Stimulated activated naive CD8-positive, alpha-beta T cell treated with anti-CD3 and anti-CD28 coated beads, Interleukin-15, Interleukin-2, amounts not matched to agents 100 U/mL and 50 U/mL, for 24 hours (primary cell): ENCODE measurements around the gene ABTB2.
"Not testable (repeated sequence)": the region's sequence is repeated elsewhere in the genome, so short reads cannot be mapped to it uniquely, and the experiment has no call there.

ENCODE experiments used
- ATAC-seq: fragments of 150-1000 bp; cut with Tn5 transposase; one replicate; pipeline ENCODE4 v1.10.0; 2021
- DNase-seq: peaks from one replicate; pipeline ENCODE4 v3.0.0; 2021

Gene ABTB2

GRCh38 chr11:34185926-34186841 lies 171.6 kb downstream of the ABTB2 start:
- ATAC-seq (no peak), DNase-seq (no peak)

DNA sequence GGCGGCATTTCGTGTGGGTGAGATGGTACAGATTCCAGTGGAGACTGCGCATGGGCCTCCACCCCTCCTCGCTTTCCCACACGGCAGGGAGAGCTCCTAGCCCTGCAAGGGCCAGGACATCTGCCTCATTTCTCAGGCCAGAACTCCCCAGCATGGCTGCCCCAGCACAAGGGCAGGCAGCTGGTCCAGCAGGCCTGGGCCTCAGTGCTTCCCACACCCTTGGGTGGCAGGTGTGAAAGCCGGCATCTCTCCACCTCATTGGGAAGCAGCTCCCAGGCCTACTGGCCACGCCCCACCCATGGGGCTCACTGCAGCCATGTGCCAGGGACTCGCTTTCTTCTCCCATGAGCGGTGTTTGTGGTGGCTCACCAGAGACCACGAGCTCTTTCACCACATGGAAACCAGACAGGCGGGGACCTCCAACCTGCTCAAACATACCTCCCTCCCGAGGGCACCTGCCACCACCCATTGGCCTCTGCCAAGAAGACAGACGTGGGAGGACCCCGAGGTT lies 173.2 kb downstream of the ABTB2 start:
- ATAC-seq, result no peak
- no peak for DNase-seq

DNA sequence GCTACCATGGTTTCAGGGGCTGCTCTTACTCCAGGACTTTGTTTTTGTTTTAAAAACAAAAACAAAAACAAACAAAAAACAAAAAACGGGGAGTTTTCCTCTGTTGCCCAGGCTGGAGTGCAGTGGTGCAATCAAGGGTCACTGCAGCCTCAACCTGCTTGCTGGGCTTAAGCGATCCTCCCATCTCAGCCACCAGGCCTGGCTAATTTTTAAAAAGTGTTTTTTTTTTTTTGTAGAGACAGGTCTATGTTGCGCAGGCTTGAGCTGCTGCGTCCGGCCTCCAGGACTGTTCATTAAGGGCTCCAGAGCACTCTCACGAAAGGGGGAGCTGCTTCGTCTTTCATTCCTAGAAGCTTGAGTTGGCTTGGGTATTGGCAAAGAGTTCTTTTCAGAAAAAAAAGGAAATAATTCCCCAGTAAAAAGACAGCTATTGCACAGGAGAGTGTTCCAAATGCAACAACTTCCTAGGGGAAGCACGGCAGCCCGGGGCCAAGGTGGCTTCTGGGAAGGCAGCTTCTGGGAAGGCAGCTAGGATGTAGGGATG lies 173.9 kb downstream of the ABTB2 start:
- DNase-seq (no peak), ATAC-seq (no peak)

- peak; percentile 62 for ATAC-seq
- no peak for DNase-seq
Observed at GRCh38 chr11:34182921-34183685, 174.7 kb downstream of the ABTB2 start.

DNA sequence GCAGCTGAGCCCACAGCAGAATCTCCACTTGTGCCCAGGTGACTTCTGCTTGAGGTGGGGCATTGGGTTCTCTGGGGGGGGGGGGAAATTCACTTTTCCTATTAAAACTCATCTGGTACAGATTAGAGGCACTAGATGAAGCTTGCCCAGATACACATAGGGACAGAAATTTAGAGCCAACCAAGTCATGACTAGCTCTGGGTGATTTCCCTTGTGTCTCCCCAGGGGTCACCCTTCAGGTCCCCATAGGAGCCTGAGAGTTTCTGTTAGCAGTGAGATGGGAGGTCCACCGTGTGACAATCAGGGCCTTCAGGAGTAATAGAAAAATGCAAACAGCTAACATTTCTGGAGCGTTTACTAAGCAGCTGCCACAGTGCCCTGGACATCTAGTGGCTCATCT lies 175.4 kb downstream of the ABTB2 start:
- ATAC-seq (no peak), DNase-seq (no peak)

GRCh38 chr11:34181856-34182405 lies 175.9 kb downstream of the ABTB2 start:
- DNase-seq (no peak), ATAC-seq (no peak)

DNA sequence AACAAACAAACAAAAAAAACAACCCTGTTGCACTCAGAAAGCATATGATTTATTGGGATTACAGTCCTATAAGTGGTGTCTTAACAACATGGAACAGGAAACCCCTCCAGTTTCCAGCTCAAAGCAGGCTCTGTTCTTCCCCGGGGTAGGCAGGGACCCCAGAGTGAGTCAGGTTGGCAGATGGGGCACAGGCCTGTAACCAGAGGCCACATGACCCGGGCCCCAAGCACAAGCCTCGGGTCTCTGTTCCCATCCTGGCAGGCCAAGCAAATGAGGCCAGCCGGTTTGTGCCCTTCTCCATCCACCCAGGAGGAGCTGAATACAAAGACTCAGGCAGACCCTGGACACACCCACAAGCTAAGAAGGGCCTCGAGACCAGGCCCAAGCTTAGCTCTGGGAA lies 176.6 kb downstream of the ABTB2 start:
- no peak for DNase-seq
- no peak for ATAC-seq

GRCh38 chr11:34180814-34181165 lies 177.0 kb downstream of the ABTB2 start:
- peak; percentile 4 for ATAC-seq

DNA sequence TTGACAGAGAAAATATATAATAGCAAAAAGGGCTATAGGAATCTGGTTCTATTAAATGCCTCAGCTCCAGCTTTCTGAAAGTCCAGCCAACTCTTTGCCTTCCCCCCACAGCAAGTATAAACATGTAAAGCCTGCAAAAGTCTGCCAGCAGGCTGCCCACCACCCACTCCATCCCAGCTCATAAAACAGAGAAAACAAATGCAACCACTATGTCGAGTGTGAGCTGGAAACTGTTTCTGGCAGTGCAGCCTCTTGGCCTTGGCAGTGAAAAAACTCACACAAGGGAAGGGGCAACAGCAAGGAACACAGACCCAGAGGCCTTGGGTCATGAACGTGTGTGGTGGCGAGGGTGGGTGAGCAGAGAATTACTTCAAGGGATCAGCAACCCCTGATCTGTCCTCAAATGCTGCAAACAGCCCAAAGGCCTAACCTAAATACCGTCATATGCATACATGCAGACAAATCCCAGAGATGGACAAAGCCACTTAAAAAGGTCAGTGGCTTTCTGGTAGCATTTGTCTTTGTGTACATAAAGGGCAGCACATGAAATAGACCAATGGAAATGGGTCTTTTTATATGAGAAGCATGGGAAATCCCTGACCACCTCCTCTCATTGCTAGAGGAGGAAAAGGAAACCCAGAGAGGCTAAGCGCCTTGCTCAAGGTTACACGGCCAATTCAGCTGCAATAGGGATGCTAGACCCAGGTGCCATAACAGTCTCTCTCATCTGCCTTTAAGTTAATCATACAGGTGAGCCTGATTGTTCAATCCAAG lies 177.6 kb downstream of the ABTB2 start:
- ATAC-seq (peak; percentile 49), DNase-seq (no peak)

More at GRCh38 chr11:34180814-34181165, 177.0 kb downstream of the ABTB2 start:
- not testable (repeated sequence) for DNase-seq

DNA sequence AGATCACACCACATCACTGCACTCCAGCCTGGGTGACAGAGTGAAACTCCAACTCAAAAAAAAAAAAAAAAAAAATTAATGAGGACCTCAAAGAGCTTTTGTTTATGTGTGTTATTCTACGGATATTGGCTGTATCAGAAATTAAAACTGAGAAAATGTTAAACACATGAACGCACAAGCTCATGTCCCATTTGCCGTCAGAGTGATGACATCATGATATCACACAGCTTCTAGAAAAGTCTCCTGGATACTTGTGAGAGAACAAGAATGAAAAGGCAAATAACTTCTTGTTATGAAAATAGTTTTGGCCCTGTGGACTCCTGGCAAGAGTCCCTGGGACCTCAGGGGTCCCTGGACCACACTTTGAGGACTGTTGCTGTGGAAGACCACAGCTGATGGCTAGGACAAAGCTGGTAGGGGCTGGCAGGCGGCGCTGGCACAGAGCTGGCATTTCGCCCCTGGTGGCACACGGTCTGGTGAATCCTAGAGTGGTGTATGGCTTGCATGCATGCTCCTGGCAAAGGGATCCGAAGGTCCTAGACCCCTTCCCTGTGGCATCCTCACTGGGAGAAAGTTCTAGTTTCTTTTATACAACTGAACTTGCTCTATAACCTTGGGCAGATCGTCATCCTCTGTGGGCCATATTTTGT lies 178.7 kb downstream of the ABTB2 start:
- DNase-seq (no peak), ATAC-seq (no peak)

- ATAC-seq, result no peak
- DNase-seq, result no peak
Observed at GRCh38 chr11:34178209-34178821, 179.5 kb downstream of the ABTB2 start.

DNA sequence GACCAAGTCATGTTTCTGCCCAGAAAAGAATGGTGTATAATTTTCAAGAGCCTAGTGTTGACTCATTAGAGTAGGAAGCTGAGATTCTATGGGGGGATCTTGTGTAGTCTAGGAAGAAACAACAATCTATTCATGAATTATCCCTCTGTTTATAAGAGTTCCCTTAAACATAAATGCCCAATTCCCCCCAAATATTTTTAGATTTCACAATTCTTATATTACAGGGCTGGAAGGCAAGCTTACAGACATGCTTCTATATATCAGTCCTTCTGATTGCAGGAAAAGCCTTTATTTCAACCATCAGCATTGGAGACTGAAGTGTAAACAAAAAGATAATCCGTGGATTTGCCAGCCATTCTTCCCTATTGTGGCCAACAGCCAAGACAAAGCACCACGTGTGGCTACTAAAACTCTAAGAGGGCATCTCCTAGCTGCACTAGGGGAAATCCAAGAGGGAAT lies 181.0 kb downstream of the ABTB2 start:
- ATAC-seq (no peak), DNase-seq (no peak)

DNA sequence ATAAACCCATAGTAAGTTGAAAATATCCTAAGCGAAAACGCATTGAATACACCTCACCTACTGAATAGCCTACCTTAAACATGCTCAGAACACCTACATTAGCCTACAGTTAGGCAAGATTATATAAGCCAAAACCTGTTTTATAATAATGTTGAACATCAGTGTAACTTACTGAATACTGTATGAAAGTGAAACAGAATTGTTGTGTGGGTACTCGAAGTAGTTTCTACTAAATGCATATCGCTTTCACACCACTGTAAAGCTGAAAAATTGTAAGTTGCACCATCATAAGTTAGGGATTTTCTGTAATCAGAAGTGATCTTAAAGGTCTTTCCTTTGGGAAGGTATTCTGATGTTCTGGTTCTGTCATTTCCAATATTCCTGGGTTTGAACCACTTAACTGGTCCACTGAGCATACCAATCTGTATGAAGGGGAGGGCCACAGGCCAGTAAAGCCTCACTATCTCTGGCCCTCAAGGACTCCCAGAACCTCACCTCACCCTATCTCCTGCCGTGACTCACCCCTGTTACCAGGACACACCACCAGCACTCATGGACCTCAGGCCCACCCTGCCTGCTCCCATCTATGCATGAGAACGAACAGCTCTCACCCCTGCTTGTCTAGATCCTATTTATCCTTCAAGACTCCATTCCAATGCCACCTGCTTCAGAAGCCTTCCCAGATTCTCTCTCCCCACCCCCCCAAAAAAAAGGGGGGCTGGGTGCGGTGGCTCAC lies 182.4 kb downstream of the ABTB2 start:
- no peak for ATAC-seq
- DNase-seq, result no peak

GRCh38 chr11:34174412-34175041 lies 183.3 kb downstream of the ABTB2 start:
- DNase-seq (peak; percentile 90), ATAC-seq (peak; percentile 97)

DNA sequence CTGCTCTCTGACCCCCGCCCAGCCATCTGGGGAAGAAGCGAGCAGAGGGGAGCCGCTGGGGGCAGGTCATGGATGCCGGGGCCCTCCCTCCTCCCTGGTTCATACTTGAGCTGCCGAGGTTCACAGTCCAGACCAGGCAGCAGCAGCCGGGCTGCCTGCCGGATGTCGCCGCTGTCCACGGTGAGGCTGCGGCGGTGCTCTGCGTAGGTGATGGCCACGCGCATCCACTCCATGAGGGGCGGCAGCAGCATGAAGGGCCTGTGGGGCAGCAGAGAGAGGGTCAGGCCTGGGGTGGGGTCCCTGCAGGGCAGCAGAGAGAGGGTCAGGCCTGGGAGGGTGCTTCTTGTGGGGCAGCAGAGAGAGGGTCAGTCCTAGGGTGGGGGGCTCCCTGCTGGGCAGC lies 184.8 kb downstream of the ABTB2 start:
- no peak for ATAC-seq

GRCh38 chr11:34169686-34170085 lies 188.1 kb downstream of the ABTB2 start:
- no peak for ATAC-seq
- DNase-seq, result no peak

More for the DNA sequence above, 184.8 kb downstream of the ABTB2 start:
- no peak for DNase-seq

DNA sequence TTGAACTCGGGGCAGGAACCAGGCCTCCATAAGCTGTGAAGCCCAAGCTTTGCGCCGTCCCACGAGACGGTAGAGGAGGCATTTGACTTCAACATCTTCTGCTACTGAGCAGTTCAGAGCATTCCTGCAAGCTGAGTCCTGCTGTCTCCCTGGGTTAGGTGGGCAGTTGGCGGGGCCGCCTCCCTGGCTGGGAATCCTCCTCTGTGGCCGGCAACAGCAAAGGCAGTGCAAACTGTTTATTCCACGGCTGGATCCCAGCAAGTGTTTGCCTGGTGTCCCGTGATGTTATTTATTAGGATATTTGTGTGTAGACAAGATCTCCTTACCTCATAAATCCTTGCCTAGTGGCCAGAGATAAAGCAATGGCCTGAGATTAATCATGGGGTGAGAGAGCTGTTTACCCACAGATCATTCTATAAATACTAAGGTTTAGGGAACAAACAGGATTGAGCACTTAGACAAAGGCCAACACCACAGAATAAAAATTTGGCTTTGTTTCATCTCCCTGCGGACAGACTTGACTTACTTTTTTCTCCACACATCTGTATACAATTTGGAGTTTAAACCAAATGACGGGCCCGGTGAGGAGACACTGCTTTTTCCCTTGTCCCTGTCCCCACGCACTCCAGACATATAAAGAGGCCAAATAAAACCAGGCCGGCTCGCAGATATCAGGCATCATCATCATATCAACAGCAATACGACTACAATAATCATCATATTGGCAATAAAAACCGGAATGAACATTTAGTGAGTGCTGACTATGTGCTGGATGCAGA lies 189.0 kb downstream of the ABTB2 start:
- DNase-seq (no peak), ATAC-seq (no peak)

DNA sequence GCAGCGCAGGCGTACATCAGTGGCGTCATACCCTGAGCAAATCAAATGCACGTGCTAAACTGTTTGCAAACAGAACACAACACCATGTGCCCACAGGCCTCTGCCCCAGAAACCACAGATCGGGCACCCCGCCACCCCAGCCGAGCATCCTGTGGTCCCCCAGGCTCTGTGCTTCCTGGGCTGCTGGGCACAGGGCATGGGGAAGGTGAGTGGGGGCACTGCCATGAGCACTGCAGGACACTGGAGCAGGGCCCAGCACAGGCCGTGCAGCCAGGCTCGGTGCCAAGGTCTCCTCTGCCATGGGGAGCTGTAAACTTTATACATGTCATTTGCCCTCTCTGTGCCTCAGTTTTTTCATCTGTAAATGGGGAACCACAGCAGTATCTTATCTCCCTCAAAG lies 189.8 kb downstream of the ABTB2 start:
- DNase-seq (no peak), ATAC-seq (no peak)
